ENCODE data around the gene VAMP5. TPM values are rescaled to one million over a fixed set of nuclear protein-coding genes. Genes with fewer than 3 reads are reported as not detected.

Gene VAMP5
- total RNA-seq, 1 donor from 2014 or later: 47.3 TPM

- intact Hi-C loops (cut with micrococcal nuclease): loop anchor here (5.0 kb wide), 1 partner anchor 182 kb away; no protein-coding TSS in a partner anchor
- DNase-seq: no peak
- no peak for TF ChIP-seq CTCF (IDR thresholded peaks at IDR 0.05; ENCODE audit: borderline replicate concordance)
- Histone ChIP-seq H3K4me3 (no peak overlapping the region), H3K27me3 (ENCODE audit: low read depth) (no peaks in the 10 kb centered on the region), H3K9me3 (replicated peaks) (no peaks in the 10 kb centered on the region), H3K4me1 (peaks cover 10% of the 10 kb centered on the region), H3K36me3 (peaks cover 95% of the 10 kb centered on the region), H3K27ac (replicated peaks) (no peak overlapping the region)
These were observed 51.4 kb downstream of the VAMP5 start for GRCh38 chr2:85635636-85636035.

GRCh38 chr2:85642725-85643124, 58.5 kb downstream of the VAMP5 start:
- TF ChIP-seq CTCF (IDR thresholded peaks at IDR 0.05; ENCODE audit: borderline replicate concordance): no peak
- peaks cover 100% of the 10 kb centered on the region for H3K36me3 ChIP-seq
- intact Hi-C loops (cut with micrococcal nuclease): loop anchor here (10.0 kb wide), 1 partner anchor 62 kb away; no protein-coding TSS in a partner anchor
- no peaks in the 10 kb centered on the region for H3K27me3 ChIP-seq (ENCODE audit: low read depth)
- peaks cover 2% of the 10 kb centered on the region for H3K4me1 ChIP-seq
- H3K27ac ChIP-seq (replicated peaks): no peak overlapping the region
- H3K4me3 ChIP-seq: no peak overlapping the region
- DNase-seq: no peak
- H3K9me3 ChIP-seq (replicated peaks): no peaks in the 10 kb centered on the region

Other genes with a start within 250 kb of the VAMP5 start
- gene RETSAT, start 229.9 kb upstream of the VAMP5 start, total RNA-seq: 39.4 TPM
- 10.6 TPM for gene ELMOD3, start 229.7 kb upstream of the VAMP5 start, total RNA-seq
- gene CAPG, start 174.1 kb upstream of the VAMP5 start, total RNA-seq: 3.5 TPM
- not detected for gene SH2D6, start 165.7 kb upstream of the VAMP5 start, total RNA-seq
- 145 TPM for gene MAT2A, start 45.3 kb upstream of the VAMP5 start, total RNA-seq
- 25.5 TPM for gene GGCX, start 22.9 kb upstream of the VAMP5 start, total RNA-seq
- 15.5 TPM for gene VAMP8, start 6.8 kb upstream of the VAMP5 start, total RNA-seq
- gene RNF181, start 11.3 kb downstream of the VAMP5 start, total RNA-seq: 89.2 TPM
- gene TMEM150A, start 18.3 kb downstream of the VAMP5 start, total RNA-seq: 10.1 TPM
- 25.1 TPM for gene C2orf68, start 27.6 kb downstream of the VAMP5 start, total RNA-seq
- 32.1 TPM for gene USP39, start 31.8 kb downstream of the VAMP5 start, total RNA-seq
- gene SFTPB, start 83.8 kb downstream of the VAMP5 start, total RNA-seq: not detected
- gene GNLY, start 109.9 kb downstream of the VAMP5 start, total RNA-seq: 1.5 TPM
- gene ATOH8, start 169.6 kb downstream of the VAMP5 start, total RNA-seq: 23.3 TPM

Measured in left ventricle myocardium inferior (tissue), 1 donor.